Fibroblast of lung (primary cell): ENCODE results near the gene TIMP1. TPM values are rescaled to one million over a fixed set of nuclear protein-coding genes. Genes with fewer than 3 reads are reported as not detected.

Experiments used
- DNase-seq, 2 donors: peaks; one replicate each; pipeline versions ENCODE4 v3.0.0 to v3.0.0-alpha.2; 2010; ENCODE audit warnings: low read depth in 2 of 2
- H2AFZ ChIP-seq: 2 replicates; pipeline ENCODE4 v1.5.1; 2012; ENCODE audit warnings: low read length, control low read depth, inconsistent platforms
- H3K27ac ChIP-seq: 2 replicates; pipeline ENCODE4 v1.5.1; 2011; ENCODE audit warnings: low read length, control low read depth; ENCODE audit not compliant: insufficient read depth
- H3K27me3 ChIP-seq: 2 replicates; pipeline ENCODE4 v1.5.1; 2011; ENCODE audit warnings: mild to moderate bottlenecking, low read length; ENCODE audit not compliant: control insufficient read depth, insufficient read depth
- H3K36me3 ChIP-seq: 2 replicates; pipeline ENCODE4 v1.5.1; 2011; ENCODE audit warnings: low read length; ENCODE audit not compliant: control insufficient read depth, insufficient read depth
- H3K4me1 ChIP-seq: 2 replicates; pipeline ENCODE4 v1.5.1; 2011; ENCODE audit warnings: low read length; ENCODE audit not compliant: control insufficient read depth, insufficient read depth; ENCODE audit errors: extremely low read depth
- H3K4me2 ChIP-seq: 2 replicates; pipeline ENCODE4 v1.5.1; 2011; ENCODE audit warnings: low read length, control low read depth; ENCODE audit not compliant: insufficient read depth; ENCODE audit errors: extremely low read depth
- H3K4me3 ChIP-seq, 4 experiments: fragments of 200-600 bp in 1 of 4; sonication (generic) in 1 of 4; replicated peaks in 1 of 4; 2 replicates each; pipeline ENCODE4 v1.5.1; 2011 to 2016; ENCODE audit warnings: low read length in 4 of 4, low read depth in 3 of 4, mild to moderate bottlenecking in 3 of 4, control low read depth in 2 of 4, inconsistent platforms in 1 of 4, mixed read lengths in 1 of 4; ENCODE audit not compliant: insufficient read depth in 1 of 4; ENCODE audit errors: control extremely low read depth in 1 of 4
- H3K79me2 ChIP-seq: 2 replicates; pipeline ENCODE4 v1.5.1; 2012; ENCODE audit warnings: mild to moderate bottlenecking, low read length, inconsistent platforms; ENCODE audit not compliant: control insufficient read depth, insufficient read depth
- H3K9ac ChIP-seq: 2 replicates; pipeline ENCODE4 v1.5.1; 2011; ENCODE audit warnings: mild to moderate bottlenecking, low read length, control low read depth; ENCODE audit not compliant: insufficient read depth
- H3K9me3 ChIP-seq: 2 replicates; pipeline ENCODE4 v1.5.1; 2012; ENCODE audit warnings: low read depth, low read length; ENCODE audit not compliant: control insufficient read depth, insufficient read depth
- H4K20me1 ChIP-seq: 2 replicates; pipeline ENCODE4 v1.5.1; 2011; ENCODE audit warnings: low read length; ENCODE audit not compliant: control insufficient read depth, insufficient read depth; ENCODE audit errors: extremely low read depth
- EZH2 ChIP-seq: IDR thresholded peaks from 2 replicates; pipeline ENCODE4 v1.5.1; 2012; ENCODE audit warnings: low read length, control low read depth, mild to moderate bottlenecking; ENCODE audit errors: missing control alignments
- polyA plus RNA-seq, 2 donors: library from polyadenylated mRNA; depleted of rRNA in 1 of 2; stranded (reverse) in 1 of 2; unstranded in 1 of 2; fragments of >200 nt; gene quantifications; 2 replicates each; pipeline ENCODE4 v1.2.1, GENCODE V29; 2011 to 2012; ENCODE audit warnings: missing spikeins in 1 of 2
- total RNA-seq: library from RNA; depleted of rRNA; stranded (reverse); fragments of >200 nt; gene quantifications from 2 replicates; pipeline ENCODE4 v1.2.1, GENCODE V29; 2014
- TF ChIP-seq, protein P1 (sequence below), 2 donors: IDR thresholded peaks in 1 of 2; conservative IDR thresholded peaks in 1 of 2; 1 replicate in 1 of 2; 2 replicates in 1 of 2; pipeline ENCODE4 v1.5.1; 2011 to 2012; ENCODE audit warnings: low read length in 2 of 2, control low read depth in 1 of 2, inconsistent platforms in 1 of 2, low read depth in 1 of 2, mild to moderate bottlenecking in 1 of 2

The TIMP1 gene
- total and polyA plus RNA-seq, 2 donors (not counting 1 experiment from before 2014, with no cell fraction given): 845 to 1,117 TPM

DNA sequence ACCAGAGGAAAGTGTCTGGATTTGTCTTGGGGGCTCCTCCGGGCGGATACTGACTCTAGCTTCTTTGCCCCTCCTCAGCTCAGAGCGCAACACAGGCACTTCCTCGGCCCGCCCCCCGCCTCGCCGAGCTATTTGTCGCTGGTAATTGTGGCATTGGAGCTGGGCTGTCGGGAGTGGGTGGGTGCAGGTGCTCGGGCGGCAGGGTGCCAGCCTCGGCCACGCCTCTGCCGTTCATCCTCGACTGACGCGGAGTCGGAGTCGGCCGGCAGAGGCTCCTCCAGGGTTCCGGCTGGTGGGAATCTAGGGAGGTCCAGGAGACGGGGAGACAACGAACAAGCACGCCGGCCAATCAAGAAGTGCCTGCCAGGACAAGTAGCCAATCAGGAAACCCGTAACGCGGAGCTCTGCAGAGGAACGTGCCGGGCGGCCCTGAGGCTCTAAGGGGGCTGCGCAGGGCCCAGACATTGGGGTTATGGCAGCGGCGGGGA, 41.3 kb downstream of the TIMP1 start:
- peaks cover 3% of the 10 kb centered on the region for H3K4me1 ChIP-seq
- TF ChIP-seq, protein P1, sequence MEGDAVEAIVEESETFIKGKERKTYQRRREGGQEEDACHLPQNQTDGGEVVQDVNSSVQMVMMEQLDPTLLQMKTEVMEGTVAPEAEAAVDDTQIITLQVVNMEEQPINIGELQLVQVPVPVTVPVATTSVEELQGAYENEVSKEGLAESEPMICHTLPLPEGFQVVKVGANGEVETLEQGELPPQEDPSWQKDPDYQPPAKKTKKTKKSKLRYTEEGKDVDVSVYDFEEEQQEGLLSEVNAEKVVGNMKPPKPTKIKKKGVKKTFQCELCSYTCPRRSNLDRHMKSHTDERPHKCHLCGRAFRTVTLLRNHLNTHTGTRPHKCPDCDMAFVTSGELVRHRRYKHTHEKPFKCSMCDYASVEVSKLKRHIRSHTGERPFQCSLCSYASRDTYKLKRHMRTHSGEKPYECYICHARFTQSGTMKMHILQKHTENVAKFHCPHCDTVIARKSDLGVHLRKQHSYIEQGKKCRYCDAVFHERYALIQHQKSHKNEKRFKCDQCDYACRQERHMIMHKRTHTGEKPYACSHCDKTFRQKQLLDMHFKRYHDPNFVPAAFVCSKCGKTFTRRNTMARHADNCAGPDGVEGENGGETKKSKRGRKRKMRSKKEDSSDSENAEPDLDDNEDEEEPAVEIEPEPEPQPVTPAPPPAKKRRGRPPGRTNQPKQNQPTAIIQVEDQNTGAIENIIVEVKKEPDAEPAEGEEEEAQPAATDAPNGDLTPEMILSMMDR (conservative IDR thresholded peaks at IDR 0.05 in 1 of 2, IDR thresholded peaks at IDR 0.05 in 1 of 2; ENCODE audit: low read depth in 1 of 2, low read length in 2 of 2): no peak
- TF ChIP-seq EZH2: no peak
- H3K36me3 ChIP-seq: no peaks in the 10 kb centered on the region
- H3K27ac ChIP-seq: no peak overlapping the region
- no peak overlapping the region for H3K9ac ChIP-seq
- peak overlapping the region; percentile 64 for H3K4me2 ChIP-seq
- no peaks in the 10 kb centered on the region for H3K9me3 ChIP-seq
- H2AFZ ChIP-seq: no peak overlapping the region
- H3K27me3 ChIP-seq: no peaks in the 10 kb centered on the region
- H3K79me2 ChIP-seq: no peaks in the 10 kb centered on the region
- no peaks in the 10 kb centered on the region for H4K20me1 ChIP-seq
- peak overlapping the region in 2 of 4 experiments; percentile 26 to 46 for H3K4me3 ChIP-seq
- peak; percentile 76 to 79 for DNase-seq

DNA sequence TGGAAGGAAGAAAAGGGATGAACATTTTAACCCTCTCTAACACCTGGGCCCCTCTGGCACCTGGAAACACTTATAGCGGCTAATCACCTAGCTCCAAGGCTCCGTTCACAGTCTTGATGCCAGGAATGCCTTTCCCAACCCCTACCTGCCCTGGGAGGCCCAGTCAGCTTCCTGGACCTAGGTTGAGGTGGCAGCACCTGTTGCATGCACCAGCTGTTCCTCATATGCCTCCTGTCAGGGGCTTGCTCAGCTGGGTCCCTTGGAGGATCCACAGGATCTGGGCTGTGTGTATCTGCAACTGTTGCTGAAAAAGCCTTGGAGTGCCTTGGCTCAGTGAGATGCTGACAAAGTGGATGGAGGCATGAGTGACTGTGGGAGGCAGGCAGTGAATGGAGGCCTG, 43.1 kb downstream of the TIMP1 start:
- no peaks in the 10 kb centered on the region for H3K79me2 ChIP-seq
- H3K9ac ChIP-seq: no peak overlapping the region
- H4K20me1 ChIP-seq: no peaks in the 10 kb centered on the region
- DNase-seq: no peak
- no peak overlapping the region for H3K4me2 ChIP-seq
- H3K4me1 ChIP-seq: peaks cover 3% of the 10 kb centered on the region
- TF ChIP-seq EZH2: no peak
- TF ChIP-seq, protein P1 (conservative IDR thresholded peaks at IDR 0.05 in 1 of 2, IDR thresholded peaks at IDR 0.05 in 1 of 2; ENCODE audit: low read depth in 1 of 2, low read length in 2 of 2): no peak
- H3K9me3 ChIP-seq: no peaks in the 10 kb centered on the region
- no peak overlapping the region for H2AFZ ChIP-seq
- H3K4me3 ChIP-seq: no peak overlapping the region
- H3K27me3 ChIP-seq: no peaks in the 10 kb centered on the region
- no peak overlapping the region for H3K27ac ChIP-seq
- H3K36me3 ChIP-seq: no peaks in the 10 kb centered on the region

DNA sequence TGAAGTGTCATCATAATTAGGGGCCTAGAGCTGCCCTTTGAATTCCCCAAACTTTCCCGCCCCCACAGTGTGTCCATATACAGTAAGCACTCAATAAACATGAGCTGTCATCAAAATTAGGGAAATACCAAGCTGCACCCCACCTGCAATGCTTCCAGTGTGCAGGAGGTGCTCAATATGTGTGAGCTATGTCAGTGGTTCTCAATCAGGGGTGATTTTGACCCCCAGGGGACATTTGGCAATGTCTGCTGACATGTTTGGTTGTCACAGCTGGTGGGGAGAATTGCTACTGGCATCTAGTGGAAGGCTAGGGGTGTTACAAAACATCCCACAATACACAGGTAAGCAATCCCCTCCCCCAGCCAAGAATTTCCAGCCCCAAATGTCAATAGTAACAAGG, 46.7 kb downstream of the TIMP1 start:
- Histone ChIP-seq H3K9me3 (no peaks in the 10 kb centered on the region), H3K27me3 (no peaks in the 10 kb centered on the region), H3K4me1 (no peaks in the 10 kb centered on the region), H2AFZ (no peak overlapping the region), H4K20me1 (no peaks in the 10 kb centered on the region), H3K79me2 (no peaks in the 10 kb centered on the region), H3K4me2 (no peak overlapping the region), H3K27ac (no peak overlapping the region), H3K9ac (no peak overlapping the region), H3K4me3 (no peak overlapping the region), H3K36me3 (no peaks in the 10 kb centered on the region)
- no peak for DNase-seq
- TF ChIP-seq, protein P1 (conservative IDR thresholded peaks at IDR 0.05 in 1 of 2, IDR thresholded peaks at IDR 0.05 in 1 of 2; ENCODE audit: low read depth in 1 of 2, low read length in 2 of 2): peak in 1 of 2 donors; percentile 4
- TF ChIP-seq EZH2: no peak
